ENCODE data around the gene MOV10L1.

The MOV10L1 gene

GRCh38 chr22:50059881-50060262 is 29.9 kb upstream of the MOV10L1 start:
- DNase-seq, result no peak

DNA sequence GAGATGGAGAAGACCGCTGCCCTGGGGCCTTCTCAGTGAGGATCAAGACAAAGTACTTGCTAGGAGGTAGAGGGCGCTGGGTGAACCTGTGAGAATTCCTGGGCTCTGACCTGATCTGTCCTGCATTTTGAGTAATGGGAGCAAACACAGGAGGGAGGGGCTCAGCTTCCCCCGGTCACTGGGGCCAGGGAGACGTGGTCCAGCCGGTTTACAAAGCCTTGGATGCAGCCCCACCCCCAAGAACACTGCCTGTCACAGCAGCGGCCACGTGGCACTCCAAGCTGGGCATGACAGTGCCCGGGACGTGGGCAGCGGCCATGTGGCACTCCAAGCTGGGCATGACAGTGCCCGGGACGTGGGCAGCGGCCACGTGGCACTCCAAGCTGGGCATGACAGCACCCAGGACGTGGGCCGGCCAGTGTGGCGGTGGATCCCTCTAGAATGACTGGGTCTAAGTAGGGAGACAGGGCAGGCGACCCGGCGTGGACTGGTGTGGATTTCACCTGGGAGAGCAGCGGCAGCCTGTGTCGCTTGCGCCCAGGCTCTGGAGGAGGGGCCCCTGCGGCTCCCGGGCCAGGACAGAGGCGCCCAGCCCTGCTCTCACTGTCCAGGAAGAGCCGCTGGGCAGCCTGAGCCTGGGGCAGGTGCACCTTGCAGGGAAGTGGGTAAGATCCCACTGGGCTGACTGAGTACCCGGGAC is 29.2 kb upstream of the MOV10L1 start:
- no peak for DNase-seq

- DNase-seq, result no peak
Measured at GRCh38 chr22:50061141-50061823, 28.5 kb upstream of the MOV10L1 start.

DNA sequence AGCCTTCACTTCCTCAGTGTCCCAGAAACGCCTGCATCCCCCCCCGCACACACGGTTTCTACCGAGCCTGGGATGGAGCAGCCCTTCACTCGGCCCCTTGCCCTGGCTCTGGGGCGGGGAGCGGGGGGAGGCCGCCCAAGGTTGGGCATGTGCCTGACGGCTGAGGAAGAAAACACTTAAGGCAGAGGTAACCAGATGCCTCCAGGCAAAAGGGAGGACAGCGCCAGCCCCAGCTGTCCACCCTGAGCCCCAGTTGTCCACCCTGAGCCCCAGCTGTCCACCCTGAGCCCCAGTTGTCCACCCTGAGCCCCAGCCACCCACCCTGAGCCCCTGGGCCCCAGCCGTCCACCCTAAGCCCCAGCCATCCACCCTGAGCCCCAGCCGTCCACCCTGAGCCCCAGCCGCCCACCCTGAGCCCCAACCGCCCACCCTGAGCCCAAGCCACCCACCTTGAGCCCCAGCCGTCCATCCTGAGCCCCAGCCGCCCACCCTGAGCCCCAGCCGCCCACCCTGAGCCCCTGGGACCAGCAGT is 27.9 kb upstream of the MOV10L1 start:
- DNase-seq, result no peak

DNA sequence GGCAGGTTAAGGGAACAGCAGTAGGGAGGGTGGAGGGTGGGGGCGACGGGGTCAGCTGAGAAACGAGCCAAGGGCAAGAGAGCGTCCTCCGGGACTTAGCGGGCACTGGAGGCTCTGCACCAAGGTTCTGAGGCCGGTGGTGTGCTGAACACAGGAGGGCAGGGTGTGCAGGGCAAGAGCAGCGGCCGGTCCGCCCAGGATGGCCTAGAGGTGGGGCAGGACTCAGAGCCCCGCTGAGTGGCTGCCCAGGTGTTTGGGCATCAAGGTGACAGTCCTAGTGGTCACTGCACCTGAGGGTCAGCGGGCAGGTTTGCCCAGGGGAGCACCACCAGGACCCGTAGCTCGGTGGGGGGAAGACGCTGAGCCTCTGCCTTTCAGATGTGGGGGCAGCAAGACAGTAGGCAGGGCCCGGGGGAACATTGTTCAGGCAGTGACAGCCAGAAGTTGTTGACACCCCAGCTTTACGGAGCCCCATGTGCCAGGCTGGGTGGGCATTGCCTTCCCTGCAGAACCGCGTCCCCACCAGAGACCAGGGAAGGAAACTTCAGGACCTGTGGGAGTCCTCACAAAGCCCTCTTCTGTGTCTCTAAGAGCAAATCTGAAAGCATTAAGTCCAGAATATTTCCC is 27.2 kb upstream of the MOV10L1 start:
- DNase-seq, result no peak

- DNase-seq, result no peak
Measured at GRCh38 chr22:50063589-50064393, 26.0 kb upstream of the MOV10L1 start.

DNA sequence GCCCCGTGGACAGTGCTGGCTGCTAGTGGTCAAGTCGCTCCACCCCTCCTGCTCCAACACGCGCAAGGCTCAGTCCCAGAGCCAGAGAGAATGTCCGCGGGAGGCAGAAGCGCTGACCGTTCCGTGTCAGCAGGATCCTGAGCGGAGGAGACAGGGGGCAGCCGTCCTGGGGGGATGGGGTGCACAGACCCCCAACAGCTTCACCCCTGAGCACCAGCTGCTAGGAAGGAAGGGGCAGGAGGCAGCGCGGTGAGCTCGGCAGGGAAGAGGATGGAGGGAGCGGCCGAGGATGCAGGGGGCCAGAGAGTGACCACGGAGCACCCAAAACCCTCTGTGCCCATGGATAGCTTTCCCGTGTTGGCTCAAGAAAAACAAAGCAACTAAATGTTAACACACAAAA is 25.4 kb upstream of the MOV10L1 start:
- no peak for DNase-seq

DNA sequence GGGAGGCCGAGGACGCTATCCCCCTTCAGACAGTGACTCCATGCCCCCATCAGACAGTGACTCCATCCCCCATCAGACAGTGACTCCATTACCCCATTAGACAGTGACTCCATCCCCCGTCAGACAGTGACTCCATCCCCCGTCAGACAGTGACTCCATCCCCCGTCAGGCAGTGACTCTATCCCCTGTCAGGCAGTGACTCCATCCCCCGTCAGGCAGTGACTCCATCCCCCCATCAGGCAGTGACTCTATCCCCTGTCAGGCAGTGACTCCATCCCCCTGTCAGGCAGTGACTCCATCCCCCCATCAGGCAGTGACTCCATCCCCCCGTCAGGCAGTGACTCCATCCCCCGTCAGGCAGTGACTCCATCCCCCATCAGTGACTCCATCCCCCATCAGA is 22.6 kb upstream of the MOV10L1 start:
- DNase-seq, result no peak

DNA sequence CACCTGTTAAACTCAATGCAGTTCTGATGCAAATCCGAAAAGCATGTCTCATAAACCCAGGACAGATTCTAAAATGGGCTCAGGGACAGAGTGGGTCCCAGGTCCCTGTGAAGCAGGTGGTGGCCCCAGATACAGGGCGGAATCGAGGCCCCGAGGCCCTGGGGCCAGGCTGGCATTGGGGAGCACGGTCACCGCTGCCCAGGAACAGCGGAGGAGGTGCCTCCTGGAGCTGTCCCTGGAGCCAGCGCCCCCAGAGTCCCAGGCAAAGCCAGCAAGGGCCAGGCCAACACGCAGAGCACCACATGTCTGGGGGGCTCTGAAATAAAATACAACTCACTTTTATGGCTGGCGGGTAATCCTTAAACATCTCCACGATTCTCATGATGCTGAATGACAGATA is 21.7 kb upstream of the MOV10L1 start:
- DNase-seq, result no peak

- DNase-seq, result no peak
Measured at GRCh38 chr22:50070366-50070765, 19.4 kb upstream of the MOV10L1 start.

- DNase-seq, result no peak
Measured at GRCh38 chr22:50071432-50072166, 18.2 kb upstream of the MOV10L1 start.

GRCh38 chr22:50072167-50072555 is 17.6 kb upstream of the MOV10L1 start:
- no peak for DNase-seq

- DNase-seq, result no peak
Measured at GRCh38 chr22:50072714-50073538, 16.9 kb upstream of the MOV10L1 start.

- no peak for DNase-seq
Measured at GRCh38 chr22:50074056-50074455, 15.8 kb upstream of the MOV10L1 start.

- no peak for DNase-seq
Measured at GRCh38 chr22:50074551-50075530, 15.0 kb upstream of the MOV10L1 start.

DNA sequence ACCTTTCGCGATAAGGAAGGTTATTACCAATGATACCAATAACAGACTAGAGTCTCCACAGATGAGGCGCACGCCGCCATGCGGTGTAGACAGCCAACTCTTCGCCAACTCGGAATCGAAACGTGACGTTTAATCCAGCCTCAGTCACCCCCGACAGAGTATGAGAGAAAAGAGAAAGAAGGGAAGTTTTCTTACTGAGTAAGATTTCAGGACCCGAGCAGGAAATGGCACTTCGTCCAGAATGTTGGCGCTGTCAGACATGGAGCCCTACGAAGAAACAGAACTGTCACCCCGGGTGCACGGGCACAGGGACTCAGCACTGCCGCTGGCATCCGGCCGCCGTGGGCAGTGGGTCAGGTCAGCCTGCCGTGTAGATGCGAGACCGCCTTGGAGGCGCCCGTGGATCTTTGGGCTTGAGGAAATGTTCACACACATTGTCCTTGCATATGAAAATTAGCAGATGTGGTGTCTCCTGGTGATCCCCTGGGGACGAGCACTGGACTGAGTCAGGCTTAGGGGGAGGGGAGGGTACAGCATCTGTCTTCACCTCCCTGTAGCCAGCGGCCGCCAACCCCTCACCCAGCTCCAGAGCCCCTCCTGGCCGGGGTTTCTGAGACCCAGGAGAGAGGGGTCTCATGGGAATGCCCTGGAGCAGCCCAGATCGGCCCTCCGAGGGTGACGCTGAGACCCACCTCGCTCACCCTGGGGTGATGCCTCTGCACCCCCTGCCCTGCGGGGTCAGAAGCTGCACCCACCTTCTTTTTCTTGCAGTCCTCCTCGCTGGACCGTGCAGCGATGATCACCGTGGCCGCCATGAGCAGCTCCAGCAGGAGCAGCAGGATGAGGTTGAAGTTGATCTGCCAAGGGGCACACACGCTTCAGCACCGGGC is 12.9 kb upstream of the MOV10L1 start:
- DNase-seq, result no peak

DNA sequence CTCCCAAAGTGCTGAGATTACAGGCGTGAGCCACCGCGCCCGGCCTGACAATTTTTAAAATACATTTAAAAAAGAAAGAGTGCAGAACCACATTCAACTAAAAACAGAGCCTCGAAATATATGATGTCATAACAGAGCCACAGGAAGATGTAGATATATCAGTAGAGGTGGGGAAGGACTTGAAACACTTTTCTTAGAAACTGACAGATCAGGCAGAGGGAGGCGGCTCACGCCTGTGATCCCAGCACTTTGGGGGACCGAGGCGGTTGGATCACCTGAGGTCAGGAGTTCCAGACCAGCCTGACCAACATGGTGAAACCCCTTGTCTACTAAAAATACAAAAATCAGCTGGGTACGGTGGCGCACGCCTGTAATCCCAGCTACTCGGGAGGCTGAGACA is 11.6 kb upstream of the MOV10L1 start:
- no peak for DNase-seq

GRCh38 chr22:50078761-50079160 is 11.0 kb upstream of the MOV10L1 start:
- DNase-seq, result no peak

DNA sequence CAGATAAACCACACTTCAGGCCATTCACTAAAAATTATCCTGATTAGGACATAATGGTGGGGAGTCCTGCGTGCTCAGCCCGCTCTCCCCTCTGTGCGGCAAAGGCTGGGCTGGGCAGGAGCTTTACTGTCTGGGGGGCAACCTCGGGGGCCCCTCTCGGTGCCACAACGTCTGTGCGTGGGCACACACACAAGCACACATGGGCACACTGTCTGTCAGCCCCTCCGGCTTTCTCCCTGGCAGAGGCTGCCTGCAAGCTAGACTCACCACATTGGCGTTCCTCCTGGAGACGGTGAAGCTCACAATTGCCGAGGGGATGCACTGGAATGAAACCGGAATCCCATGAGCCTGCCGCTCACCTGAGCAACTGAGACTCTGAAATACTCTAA is 9.7 kb upstream of the MOV10L1 start:
- no peak for DNase-seq
